Measurements from ENCODE around the gene ZC3HAV1.

Gene ZC3HAV1

DNA sequence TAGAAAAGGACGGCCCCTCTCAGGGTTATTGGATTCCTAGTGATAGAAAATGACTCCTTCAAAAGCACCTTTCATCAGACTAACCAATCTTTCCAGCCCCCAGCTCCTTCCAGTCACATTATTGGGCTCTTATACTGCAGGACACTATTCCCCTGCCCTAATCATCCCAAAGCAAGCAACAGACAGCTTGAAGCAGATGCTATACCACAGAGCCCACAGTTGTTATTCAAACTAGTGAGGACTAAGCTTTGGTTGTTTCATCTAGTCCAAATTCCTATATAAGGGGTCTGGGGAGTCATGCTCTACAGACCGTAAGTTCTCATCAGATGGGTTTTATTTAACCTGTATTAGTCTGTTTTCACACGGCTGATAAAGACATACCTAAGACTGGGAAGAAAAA lies 98.1 kb downstream of the ZC3HAV1 start:
- H3K4me3 ChIP-seq (ENCODE audit: low read depth, low read length): no peak overlapping the region
- TF ChIP-seq CTCF (IDR thresholded peaks at IDR 0.05; ENCODE audit: control insufficient read depth, extremely low read depth, insufficient read depth): no peak
- no peak for DNase-seq (ENCODE audit: low read depth)

DNA sequence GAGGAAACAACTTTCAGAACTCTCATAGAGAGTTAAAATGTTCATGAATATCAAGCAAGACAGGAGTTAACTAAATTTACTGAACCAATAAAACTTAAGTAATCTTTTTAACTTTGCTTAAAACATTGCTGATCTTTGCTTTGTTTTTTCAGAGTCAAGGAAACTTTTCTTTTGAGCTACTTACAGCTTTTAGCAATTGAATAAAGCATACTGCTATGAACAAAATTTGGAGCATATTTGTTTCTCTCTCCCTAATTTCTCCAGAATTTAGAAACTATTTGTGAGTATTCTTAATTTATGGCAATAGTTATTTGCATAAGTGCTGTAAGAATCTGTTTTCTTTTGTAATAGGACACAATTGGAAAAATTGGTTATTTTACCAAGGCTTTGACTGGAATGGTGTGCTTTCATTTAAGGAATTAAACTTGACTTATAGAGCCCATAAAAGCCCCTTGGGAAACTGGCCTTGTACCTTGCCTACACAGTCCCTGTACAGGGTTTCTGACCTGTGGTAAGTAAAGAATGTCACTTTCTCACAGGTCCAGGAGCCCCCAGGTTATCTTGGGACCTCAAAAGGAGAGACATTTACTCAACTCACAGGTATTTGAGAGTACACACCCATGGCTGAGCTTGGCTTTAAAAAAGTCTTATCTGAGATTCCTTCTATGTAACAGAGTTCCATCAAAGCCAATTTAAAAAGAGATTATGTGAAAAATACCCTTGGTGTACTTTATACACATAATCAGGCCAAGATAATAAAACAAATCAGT lies 105.0 kb downstream of the ZC3HAV1 start:
- TF ChIP-seq CTCF (IDR thresholded peaks at IDR 0.05; ENCODE audit: control insufficient read depth, extremely low read depth, insufficient read depth): no peak
- H3K4me3 ChIP-seq (ENCODE audit: low read depth, low read length): no peak overlapping the region
- no peak for DNase-seq (ENCODE audit: low read depth)

DNA sequence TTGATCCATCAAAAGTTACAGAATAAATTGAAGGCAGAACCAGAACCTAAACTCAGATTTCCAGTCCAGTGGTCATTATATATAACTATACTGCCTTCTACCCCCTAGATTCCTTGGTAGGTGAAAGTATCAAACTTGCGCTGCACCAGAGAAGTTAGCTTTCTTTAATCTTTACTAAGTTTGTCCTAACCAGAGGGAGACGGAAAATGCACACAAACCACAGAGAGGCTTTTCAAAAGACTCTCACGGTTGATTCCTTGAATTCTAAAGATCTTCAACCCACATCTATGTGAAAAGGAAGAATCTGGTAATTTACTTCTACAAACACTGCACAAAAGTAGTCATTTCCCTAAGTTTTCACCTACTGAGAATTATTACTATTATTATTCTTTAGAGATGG lies 110.1 kb downstream of the ZC3HAV1 start:
- no peak for DNase-seq (ENCODE audit: low read depth)
- no peak overlapping the region for H3K4me3 ChIP-seq (ENCODE audit: low read depth, low read length)
- no peak for TF ChIP-seq CTCF (IDR thresholded peaks at IDR 0.05; ENCODE audit: control insufficient read depth, extremely low read depth, insufficient read depth)
